ENCODE results near the gene MPP3. TPM values are rescaled to one million over a fixed set of nuclear protein-coding genes. Genes with fewer than 3 reads are reported as not detected.

MPP3 gene
- total RNA-seq, 1 donor from 2014 or later: 0.47 TPM

Other genes with a start within 250 kb of the MPP3 start
- 0.10 TPM in 1 of 2 replicates, not detected in the other for gene MEOX1, start 171.2 kb downstream of the MPP3 start, total RNA-seq
- not detected in 2 replicates for gene SOST, start 74.4 kb downstream of the MPP3 start, total RNA-seq
- 11.7 and 12.0 TPM in 2 replicates for gene DUSP3, start 54.2 kb downstream of the MPP3 start, total RNA-seq
- not detected in 2 replicates for gene CFAP97D1, start 52.7 kb downstream of the MPP3 start, total RNA-seq
- not detected in 2 replicates for gene CD300LG, start 14.0 kb upstream of the MPP3 start, total RNA-seq
- 0.91 and 1.4 TPM in 2 replicates for gene MPP2, start 74.4 kb upstream of the MPP3 start, total RNA-seq
- not detected in 2 replicates for gene PPY, start 109.3 kb upstream of the MPP3 start, total RNA-seq
- 0.36 TPM in 1 of 2 replicates, not detected in the other for gene PYY, start 120.8 kb upstream of the MPP3 start, total RNA-seq
- 0.39 and 0.60 TPM in 2 replicates for gene NAGS, start 171.5 kb upstream of the MPP3 start, total RNA-seq
- gene TMEM101, start 181.8 kb upstream of the MPP3 start, total RNA-seq: 31.6 and 32.8 TPM in 2 replicates
- 93.9 and 95.4 TPM in 2 replicates for gene LSM12, start 233.5 kb upstream of the MPP3 start, total RNA-seq
- 33.5 and 34.9 TPM in 2 replicates for gene G6PC3, start 237.6 kb upstream of the MPP3 start, total RNA-seq